GM21423 (cell line): Measurements from ENCODE around the gene MAP1A.

ENCODE experiments used
- ATAC-seq: cut with Tn5 transposase; IDR thresholded peaks from one replicate; pipeline ENCODE4 v1.9.1; 2021; ENCODE audit warnings: mild to moderate bottlenecking, moderate library complexity; ENCODE audit not compliant: unreplicated experiment

MAP1A gene

DNA sequence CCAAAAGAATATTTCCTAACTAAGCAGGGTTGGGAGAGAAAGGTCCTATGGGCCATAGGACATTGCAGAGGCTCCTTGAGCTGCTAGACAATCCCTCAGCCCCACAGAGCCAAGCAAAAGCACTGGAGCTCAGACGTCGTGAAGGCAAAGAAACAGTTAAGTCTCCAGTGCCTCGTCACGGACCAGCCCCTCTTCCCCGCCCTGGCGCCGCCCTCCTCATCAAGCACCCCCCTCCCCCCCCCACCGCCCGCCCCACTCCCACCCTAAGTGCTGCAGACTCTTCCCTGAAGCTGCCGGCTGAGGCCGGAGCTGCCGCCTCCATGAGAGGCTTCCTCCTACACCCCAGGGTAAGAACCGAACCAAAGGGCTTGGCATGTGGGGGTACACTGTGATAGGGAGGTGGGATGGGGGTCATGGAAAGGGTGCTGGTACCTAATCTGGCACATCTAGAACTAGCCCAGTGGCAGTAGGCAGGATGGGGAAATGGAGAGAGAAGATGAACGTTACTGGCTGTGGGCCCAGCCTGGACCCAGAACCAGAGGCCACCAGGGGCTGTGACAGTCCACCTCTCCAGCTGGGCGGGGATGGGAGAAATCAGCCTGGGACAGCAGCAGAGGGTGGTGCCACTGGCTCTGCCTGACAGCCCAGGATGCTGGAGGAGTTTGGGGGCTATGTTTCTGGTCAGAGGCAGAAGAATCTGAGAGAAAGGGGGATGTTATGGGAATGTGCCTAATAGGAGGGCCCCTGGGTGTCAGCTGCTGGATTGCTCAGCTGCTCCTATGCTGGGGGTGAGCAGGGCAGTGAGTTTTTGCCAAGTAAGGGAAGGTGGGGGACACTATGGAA is at the start of gene MAP1A:
Gene MAP1A, plus strand, starts transcription at position 255 of the 843 bp plus-strand sequence. CDS start 3,866 bp downstream, outside the sequence.
- no peak for ATAC-seq

DNA sequence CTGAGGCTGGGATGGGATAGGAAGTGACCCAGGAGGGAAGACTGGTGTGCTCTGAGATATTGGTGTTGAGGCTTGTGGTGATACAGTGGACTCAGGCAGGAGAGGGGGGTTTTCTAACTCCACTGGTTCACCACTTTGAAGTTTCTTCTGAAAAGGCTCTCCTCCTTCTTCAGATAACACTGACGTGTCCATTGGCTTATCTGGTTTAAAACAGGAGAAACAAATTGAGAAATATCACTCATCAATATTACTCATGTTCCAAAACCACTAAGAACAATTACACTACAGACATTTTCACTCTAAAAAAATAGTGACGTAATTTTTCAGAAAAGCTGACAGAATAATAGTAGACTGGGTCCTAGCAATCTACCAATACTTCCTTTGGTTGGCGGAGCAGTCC is 47.5 kb upstream of the MAP1A start:
- ATAC-seq: no peak

DNA sequence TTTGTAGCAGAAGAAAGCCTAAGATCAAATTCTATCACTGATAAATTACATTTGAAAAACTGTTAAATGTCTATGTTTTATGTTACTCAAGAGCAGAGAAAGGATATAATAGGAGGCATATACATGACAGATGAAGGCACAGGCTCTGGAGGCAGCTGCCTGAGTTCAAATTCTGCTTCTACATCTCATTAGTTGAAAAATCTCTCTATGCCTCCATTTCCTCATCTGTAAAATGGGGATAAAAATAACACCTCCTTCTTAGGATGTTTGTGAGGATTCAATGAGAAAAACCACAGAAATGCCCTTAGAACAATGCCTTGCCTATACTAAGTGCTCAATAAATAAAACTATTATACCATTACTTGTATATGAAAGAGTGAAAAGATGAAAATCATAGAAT is 45.4 kb upstream of the MAP1A start:
- no peak for ATAC-seq

DNA sequence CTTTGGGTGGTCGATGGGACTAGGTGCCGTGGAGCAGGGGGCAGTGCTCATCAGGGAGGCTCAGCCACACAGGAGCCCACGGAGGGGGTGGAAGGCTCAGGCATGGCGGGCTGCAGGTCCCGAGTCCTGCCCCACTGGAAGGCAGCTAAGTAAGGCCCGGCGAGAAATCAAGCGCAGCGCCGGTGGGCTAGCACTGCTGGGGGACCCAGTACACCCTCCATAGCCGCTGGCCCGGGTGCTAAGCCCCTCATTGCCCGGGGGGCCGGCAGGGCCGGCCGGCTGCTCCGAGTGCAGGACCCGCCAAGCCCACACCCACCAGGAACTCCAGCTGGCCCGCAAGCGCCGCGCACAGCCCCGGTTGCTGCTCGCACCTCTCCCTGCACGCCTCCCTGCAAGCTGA is 43.5 kb upstream of the MAP1A start:
- ATAC-seq: no peak

- ATAC-seq: no peak
Observed at GRCh38 chr15:43483297-43484128, 33.9 kb upstream of the MAP1A start.

DNA sequence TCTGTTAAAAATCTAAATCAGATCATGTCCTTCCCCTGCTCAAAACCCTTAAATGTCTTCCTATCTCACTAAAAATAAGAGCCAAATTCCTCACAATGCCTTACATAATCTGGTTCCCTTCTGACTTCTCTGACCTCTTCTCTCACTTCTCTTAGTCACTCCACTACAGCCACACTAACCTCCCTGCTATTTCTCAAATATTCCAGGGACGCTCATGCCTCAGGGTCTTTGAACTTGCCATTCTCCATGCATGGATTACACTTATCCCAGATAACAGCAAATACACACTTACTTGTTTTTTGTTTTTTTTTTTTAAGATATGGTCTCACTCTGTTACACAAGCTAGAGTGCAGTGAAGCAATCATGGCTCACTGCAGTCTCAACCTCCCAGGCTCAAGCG is 33.0 kb upstream of the MAP1A start:
- ATAC-seq: no peak

- no peak for ATAC-seq
Observed at GRCh38 chr15:43487271-43487895, 30.0 kb upstream of the MAP1A start.

DNA sequence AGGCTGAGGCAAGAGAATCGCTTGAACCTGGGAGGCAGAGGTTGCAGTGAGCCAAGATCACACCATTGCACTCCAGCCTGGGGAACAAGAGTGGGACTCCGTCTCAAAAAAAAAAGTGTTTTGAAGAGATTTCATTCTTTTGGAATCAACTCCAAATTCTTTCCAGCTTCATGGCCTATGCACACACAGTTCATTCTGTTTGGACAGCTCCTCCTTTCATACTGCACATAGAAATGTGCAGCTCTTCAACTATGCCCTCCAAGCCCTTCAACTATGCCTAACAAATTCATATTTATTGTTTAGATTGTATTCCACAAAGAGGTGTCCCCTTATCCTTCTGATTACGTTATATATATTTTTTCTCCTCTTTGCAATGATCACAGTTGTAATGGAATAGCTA is 28.6 kb upstream of the MAP1A start:
- ATAC-seq: no peak

GRCh38 chr15:43489191-43489590 is 28.2 kb upstream of the MAP1A start:
- no peak for ATAC-seq

- no peak for ATAC-seq
Observed at GRCh38 chr15:43492266-43492665, 25.1 kb upstream of the MAP1A start.

DNA sequence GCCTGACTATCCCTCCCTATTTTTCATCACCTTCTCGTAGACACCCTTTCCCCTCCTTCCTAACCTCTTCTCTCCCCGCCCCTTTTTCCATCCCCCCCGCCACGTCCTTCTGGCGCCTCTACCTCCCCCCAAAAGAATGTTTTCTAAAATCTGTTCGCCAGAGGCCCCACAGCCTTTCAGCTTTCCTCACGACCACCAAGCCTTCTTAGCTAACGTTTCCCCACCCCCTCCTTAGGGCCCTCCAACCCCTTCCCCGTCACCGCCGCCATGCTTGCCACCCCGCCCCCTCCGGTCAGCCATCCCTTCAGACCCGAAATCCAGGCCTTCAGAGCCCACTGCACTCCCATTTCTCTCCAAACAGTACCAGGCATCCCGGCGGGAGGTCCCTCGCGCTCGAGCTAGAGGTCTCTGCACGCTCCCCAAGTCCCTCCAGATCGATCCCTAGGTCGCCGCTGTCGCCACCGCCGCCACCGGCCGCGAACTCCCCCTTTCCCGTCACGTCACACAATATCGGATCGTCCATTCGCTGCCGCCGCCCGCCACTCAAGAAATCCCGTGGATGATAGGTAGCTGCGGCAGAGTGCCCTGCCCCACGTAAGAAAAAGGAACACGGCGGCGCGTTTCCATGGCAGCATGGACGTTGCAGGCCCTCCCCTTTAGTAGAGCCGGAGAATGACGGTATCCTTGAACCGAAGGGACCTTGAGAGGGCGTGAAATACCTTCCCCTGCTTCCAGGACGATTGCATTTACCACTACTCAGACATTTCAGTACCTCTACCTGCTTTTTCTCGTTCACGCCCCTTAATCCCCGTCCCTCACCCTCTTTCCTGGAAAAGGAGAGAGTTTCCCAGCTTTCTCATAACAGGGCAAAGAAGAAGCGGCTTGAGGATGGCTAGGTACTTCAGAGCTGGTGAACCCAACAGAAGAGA is 24.5 kb upstream of the MAP1A start, which contains the start of gene TP53BP1:
Gene TP53BP1, minus strand, starts transcription at position 484 of the 929 bp plus-strand sequence. Its CDS starts 113 bp downstream, at position 371.
- ATAC-seq: peak; percentile 97

- no peak for ATAC-seq
Observed at GRCh38 chr15:43493703-43494472, 23.5 kb upstream of the MAP1A start.

- no peak for ATAC-seq
Observed at GRCh38 chr15:43498990-43499389, 18.4 kb upstream of the MAP1A start.

GRCh38 chr15:43499635-43500034 is 17.8 kb upstream of the MAP1A start:
- ATAC-seq: no peak

- ATAC-seq: no peak
Observed at GRCh38 chr15:43505738-43506137, 11.7 kb upstream of the MAP1A start.

- no peak for ATAC-seq
Observed at GRCh38 chr15:43508421-43508820, 9.0 kb upstream of the MAP1A start.

- no peak for ATAC-seq
Observed at GRCh38 chr15:43508991-43509659, 8.3 kb upstream of the MAP1A start.

DNA sequence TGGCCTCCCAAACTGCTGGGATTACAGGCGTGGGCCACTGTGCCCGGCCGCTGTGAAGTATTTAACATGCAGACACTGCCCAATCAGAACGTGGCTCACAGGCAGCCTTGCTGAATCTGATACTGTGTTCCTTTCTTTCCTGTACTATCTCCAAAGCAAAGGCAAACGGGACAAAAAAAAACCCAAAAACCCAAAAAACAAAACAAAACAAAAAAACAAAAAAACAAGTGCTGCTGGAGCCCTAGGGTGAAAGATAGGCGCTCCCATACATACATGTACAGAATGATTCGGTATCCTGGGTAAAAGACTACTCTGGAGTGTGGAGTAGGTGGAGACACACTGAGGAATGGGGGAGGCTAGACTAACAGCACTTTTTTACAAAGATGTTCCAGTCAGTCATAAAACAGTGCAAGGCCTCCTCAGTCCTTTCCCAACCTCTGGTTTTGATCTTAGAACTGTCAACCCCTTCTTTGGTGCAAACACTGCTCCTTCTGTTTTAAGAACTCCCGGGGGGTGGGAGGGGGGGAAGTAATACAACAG is 7.7 kb upstream of the MAP1A start:
- ATAC-seq: no peak
